ENCODE data around the gene STAU1.
"Not testable (repeated sequence)": the region's sequence is repeated elsewhere in the genome, so short reads cannot be mapped to it uniquely, and the experiment has no call there.

Gene STAU1

GRCh38 chr20:49134797-49135196 lies 53.3 kb downstream of the STAU1 start:
- not testable (repeated sequence) for DNase-seq
- intact Hi-C loops (cut with DNase I) = loop anchor here (5.0 kb wide), 1 partner anchor 53 kb away; the partner anchor contains the start of gene STAU1

- intact Hi-C loops (cut with DNase I) = loop anchor here (1.0 to 5.0 kb wide), 2 partner anchors 54 to 84 kb away; partner anchors contain the start of gene STAU1
Measured at GRCh38 chr20:49133571-49133970, 54.6 kb downstream of the STAU1 start.

DNA sequence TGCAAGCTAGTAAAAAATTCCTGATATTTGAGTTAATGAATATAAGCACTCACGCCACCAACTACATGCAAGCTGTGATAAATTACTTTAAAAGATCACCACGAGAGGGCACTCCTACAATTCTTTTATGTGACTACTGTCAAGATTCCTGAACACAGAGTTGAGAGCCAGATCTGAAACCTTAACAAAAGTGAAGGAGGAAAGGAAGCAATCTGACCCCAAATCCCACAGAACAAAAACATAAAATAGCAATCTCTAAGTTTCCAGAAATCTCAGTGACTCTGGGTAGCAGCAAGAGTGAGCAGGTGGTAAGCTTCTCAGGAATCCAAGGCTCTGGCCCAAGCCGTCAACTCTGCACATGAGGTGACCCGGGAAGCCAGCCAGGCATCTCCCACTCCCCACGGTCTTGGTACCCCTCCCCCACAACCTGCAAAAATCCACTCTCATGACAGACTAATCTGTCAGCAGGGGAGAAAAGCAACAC lies 55.1 kb downstream of the STAU1 start:
- intact Hi-C loops (cut with DNase I) = loop anchor here (1.0 to 5.0 kb wide), 2 partner anchors 54 to 84 kb away; partner anchors contain the start of gene STAU1
- no peak for DNase-seq

More at GRCh38 chr20:49133571-49133970, 54.6 kb downstream of the STAU1 start:
- no peak for DNase-seq

- DNase-seq = no peak
- intact Hi-C loops (cut with DNase I) = no loop called here
Measured at GRCh38 chr20:49123982-49124381, 64.2 kb downstream of the STAU1 start.

- DNase-seq = no peak
- intact Hi-C loops (cut with DNase I) = no loop called here
Measured at GRCh38 chr20:49122920-49123319, 65.2 kb downstream of the STAU1 start.

- DNase-seq = no peak
- intact Hi-C loops (cut with DNase I) = no loop called here
Measured at GRCh38 chr20:49119988-49120387, 68.1 kb downstream of the STAU1 start.

DNA sequence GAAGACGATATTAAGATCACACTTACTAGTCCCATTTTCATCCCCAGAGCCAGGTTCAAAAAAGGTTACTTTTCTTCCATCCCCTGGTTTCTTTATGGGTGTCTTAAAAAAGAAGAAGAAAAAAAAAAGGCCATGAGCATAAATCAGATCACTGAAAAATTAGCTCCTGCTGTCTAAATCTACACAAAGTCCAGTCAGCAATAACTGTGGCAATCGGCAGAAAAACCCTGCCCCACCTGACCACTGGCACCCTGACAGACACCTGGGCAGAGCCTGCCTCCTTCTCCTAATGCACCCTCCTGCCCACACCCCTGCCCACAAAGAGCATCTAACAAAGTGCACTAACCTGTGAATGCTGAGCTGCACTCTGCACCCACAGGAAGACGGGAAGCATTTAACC lies 69.8 kb downstream of the STAU1 start:
- no peak for DNase-seq
- intact Hi-C loops (cut with DNase I) = no loop called here

- no peak for DNase-seq
- intact Hi-C loops (cut with DNase I) = no loop called here
Measured at GRCh38 chr20:49115564-49115963, 72.6 kb downstream of the STAU1 start.

- intact Hi-C loops (cut with DNase I) = no loop called here
- no peak for DNase-seq
Measured at GRCh38 chr20:49112596-49113274, 75.4 kb downstream of the STAU1 start.

- intact Hi-C loops (cut with DNase I) = no loop called here
- DNase-seq = no peak
Measured at GRCh38 chr20:49110767-49111694, 77.1 kb downstream of the STAU1 start.

DNA sequence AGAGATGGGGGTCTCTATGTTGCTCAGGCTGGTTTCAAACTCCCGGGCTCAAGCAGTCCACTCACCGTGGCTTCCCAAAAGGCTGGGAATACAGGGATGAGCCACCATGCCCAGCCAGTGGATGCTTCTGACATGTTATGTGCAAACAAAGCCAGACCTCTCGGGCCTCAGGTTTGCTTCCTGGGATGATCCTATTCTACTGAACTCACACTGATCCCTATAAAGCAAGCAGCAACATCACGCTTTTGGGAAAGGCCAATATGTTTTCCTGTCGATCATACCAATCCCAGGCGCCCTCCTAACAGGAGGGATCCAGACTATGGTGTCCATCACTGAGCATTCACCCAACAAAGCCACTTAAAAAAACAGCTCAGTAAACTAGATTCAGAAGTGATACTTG lies 81.8 kb downstream of the STAU1 start:
- intact Hi-C loops (cut with DNase I) = no loop called here
- DNase-seq = no peak

- intact Hi-C loops (cut with DNase I); DNase-seq: not testable (repeated sequence)
Measured at GRCh38 chr20:49104979-49105547, 83.1 kb downstream of the STAU1 start.

DNA sequence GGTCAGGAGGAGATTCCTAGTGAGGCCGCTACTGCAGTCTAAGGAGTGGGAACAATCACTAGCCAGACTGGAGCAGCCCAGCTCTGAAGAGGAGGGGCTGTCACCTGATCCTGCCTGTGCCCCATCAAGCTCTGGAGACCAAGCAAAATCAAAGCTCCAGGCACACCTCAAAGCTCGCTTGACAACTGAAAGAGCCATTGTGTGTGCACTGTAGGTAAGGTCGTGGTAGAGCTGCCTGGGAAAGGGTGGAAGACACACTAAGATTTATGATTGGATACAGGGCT lies 83.8 kb downstream of the STAU1 start:
- DNase-seq = no peak
- intact Hi-C loops (cut with DNase I) = no loop called here

GRCh38 chr20:49103647-49104364 lies 84.3 kb downstream of the STAU1 start:
- no peak for DNase-seq
- intact Hi-C loops (cut with DNase I) = no loop called here

DNA sequence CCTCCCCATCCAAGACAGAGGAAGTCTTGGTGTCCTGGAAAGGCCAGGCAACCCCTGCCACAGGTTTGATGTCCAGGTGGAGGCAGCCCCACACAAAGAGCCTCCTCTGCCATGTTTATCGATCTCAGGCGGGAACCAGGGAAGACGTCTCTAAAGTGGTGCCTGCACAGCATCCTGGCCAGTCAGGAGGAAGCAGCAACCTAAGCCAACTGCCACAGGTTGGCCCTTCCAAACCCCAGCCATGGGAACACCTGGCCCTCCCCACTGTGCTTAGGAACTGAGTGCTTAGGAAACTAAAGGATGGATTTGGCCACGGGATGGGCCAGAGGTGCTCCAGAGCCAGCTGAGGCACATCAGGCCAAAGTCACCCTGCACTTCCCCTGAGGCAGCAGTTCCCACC lies 85.1 kb downstream of the STAU1 start:
- intact Hi-C loops (cut with DNase I) = no loop called here
- no peak for DNase-seq

DNA sequence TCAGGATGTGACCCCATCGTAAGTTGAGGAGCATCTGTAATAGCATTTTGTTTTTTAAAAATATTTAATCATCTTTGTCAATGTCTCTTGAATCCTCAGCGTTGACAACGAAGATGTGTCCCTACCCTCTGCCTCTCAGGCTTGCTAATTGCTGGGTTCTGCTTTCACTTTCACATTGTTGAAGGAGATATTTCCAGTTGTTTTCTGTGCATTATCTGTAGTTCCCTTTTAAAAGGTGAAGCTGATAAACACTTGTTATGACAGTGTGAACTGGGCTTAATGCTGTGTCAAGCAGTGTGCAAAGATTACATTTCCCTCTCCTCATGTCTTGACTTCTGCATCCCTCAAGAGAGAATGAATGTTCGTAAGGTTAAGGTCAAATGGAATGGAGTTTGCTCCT lies 87.2 kb downstream of the STAU1 start:
- DNase-seq = no peak
- intact Hi-C loops (cut with DNase I) = no loop called here

DNA sequence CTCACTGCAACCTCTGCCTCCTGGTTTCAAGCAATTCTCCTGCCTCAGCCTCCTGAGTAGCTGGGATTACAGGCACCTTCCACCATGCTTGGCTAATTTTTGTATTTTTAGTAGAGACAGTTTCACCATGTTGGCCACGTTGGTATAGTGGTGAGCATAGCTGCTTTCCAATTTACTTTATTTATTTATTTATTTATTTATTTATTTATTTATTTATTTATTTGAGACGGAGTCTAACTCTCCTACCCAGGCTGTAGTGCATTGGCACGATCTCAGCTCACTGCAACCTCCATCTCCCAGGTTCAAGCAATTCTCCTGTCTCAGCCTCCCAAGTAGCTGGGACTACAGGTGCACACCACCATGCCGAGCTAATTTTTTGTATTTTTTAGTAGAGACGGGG lies 87.8 kb downstream of the STAU1 start:
- intact Hi-C loops (cut with DNase I); DNase-seq: not testable (repeated sequence)

GRCh38 chr20:49099011-49099410 lies 89.1 kb downstream of the STAU1 start:
- DNase-seq = no peak
- intact Hi-C loops (cut with DNase I) = no loop called here

- intact Hi-C loops (cut with DNase I) = no loop called here
- no peak for DNase-seq
Measured at GRCh38 chr20:49098136-49098535, 90.0 kb downstream of the STAU1 start.

- intact Hi-C loops (cut with DNase I) = no loop called here
- DNase-seq = no peak
Measured at GRCh38 chr20:49097159-49097558, 91.0 kb downstream of the STAU1 start.

Measured in posterior cingulate gyrus (tissue), 11 donors.